IMR-90 (cell line): Measurements from ENCODE around the gene ZNF358. TPM values are rescaled to one million over a fixed set of nuclear protein-coding genes. Genes with fewer than 3 reads are reported as not detected.

Experiments used
- ATAC-seq: fragments of 200-7000 bp; cut with Tn5 transposase; 2 replicates; pipeline ENCODE4 v1.9.1; 2020; ENCODE audit warnings: low read depth, mild to moderate bottlenecking, moderate library complexity
- BruUV-seq: library from RNA; stranded (reverse); fragments of 400-500 nt; replicated peaks from 2 replicates; lab custom pipeline; 2021; lab: Mats Ljungman, UMichigan
- CTCF ChIA-PET: fragments of 300-600 bp; formaldehyde crosslinking; extraction: SDS; loops from one replicate; lab custom pipeline; 2021; ENCODE audit warnings: antibody characterized with exemption; lab: Yijun Ruan, JAX
- POLR2A ChIA-PET: fragments of 300-600 bp; sonication (Branson Sonifier 250); formaldehyde crosslinking; loops from one replicate; lab custom pipeline; 2022; ENCODE audit warnings: antibody characterized with exemption; ENCODE audit not compliant: unreplicated experiment; lab: Charles Lee
- DNase-seq: peaks from one replicate; pipeline ENCODE4 v3.0.0; 2013
- H2AFZ ChIP-seq: replicated peaks from 2 replicates; pipeline ENCODE3; 2013; ENCODE audit warnings: low read length, mild to moderate bottlenecking; ENCODE audit not compliant: poor library complexity
- H2AK5ac ChIP-seq: 2 replicates; pipeline ENCODE4 v1.6.1; 2013; ENCODE audit warnings: low read depth, low read length, inconsistent platforms
- H2AK9ac ChIP-seq: replicated peaks from 2 replicates; pipeline ENCODE3; 2013; ENCODE audit warnings: mild to moderate bottlenecking, low read depth, low read length, moderate library complexity; ENCODE audit not compliant: poor library complexity
- H2BK120ac ChIP-seq: 2 replicates; pipeline ENCODE4 v1.6.1; 2013; ENCODE audit warnings: low read depth, low read length, inconsistent platforms
- H2BK15ac ChIP-seq: 3 replicates; pipeline ENCODE4 v1.6.1; 2013; ENCODE audit warnings: low read depth, low read length, inconsistent platforms
- H2BK20ac ChIP-seq: 2 replicates; pipeline ENCODE4 v1.6.1; 2013; ENCODE audit warnings: low read depth, mild to moderate bottlenecking, inconsistent platforms, low read length, moderate library complexity
- H2BK5ac ChIP-seq: 2 replicates; pipeline ENCODE4 v1.6.1; 2013; ENCODE audit warnings: mild to moderate bottlenecking, low read depth, low read length, inconsistent platforms; ENCODE audit not compliant: poor library complexity, severe bottlenecking
- H3K14ac ChIP-seq: replicated peaks from 2 replicates; pipeline ENCODE4 v1.6.1; 2013; ENCODE audit warnings: low read depth, low read length, inconsistent platforms
- H3K18ac ChIP-seq: 2 replicates; pipeline ENCODE4 v1.6.1; 2013; ENCODE audit warnings: low read depth, low read length, control low read depth
- H3K23ac ChIP-seq: 2 replicates; pipeline ENCODE4 v1.6.1; 2013; ENCODE audit warnings: low read depth, low read length, inconsistent platforms
- H3K27ac ChIP-seq: 2 replicates; pipeline ENCODE4 v1.5.1; 2013; ENCODE audit warnings: mild to moderate bottlenecking, control low read depth, low read length; ENCODE audit not compliant: insufficient read depth
- H3K27me3 ChIP-seq: 2 replicates; pipeline ENCODE4 v1.6.1; 2013; ENCODE audit warnings: low read length; ENCODE audit not compliant: control insufficient read depth, insufficient read depth
- H3K36me3 ChIP-seq: 2 replicates; pipeline ENCODE4 v1.6.1; 2013; ENCODE audit warnings: low read length, mixed read lengths; ENCODE audit not compliant: control insufficient read depth, insufficient read depth
- H3K4ac ChIP-seq: 2 replicates; pipeline ENCODE4 v1.6.1; 2013; ENCODE audit warnings: low read depth, low read length, inconsistent platforms
- H3K4me1 ChIP-seq: 2 replicates; pipeline ENCODE4 v1.6.1; 2013; ENCODE audit warnings: low read length, mixed read lengths; ENCODE audit not compliant: control insufficient read depth, insufficient read depth
- H3K4me2 ChIP-seq: 2 replicates; pipeline ENCODE4 v1.6.1; 2013; ENCODE audit warnings: low read depth, mild to moderate bottlenecking, control low read depth, low read length, moderate library complexity
- H3K4me3 ChIP-seq: 2 replicates; pipeline ENCODE4 v1.5.1; 2013; ENCODE audit warnings: low read depth, mild to moderate bottlenecking, control low read depth, low read length, moderate library complexity; ENCODE audit not compliant: insufficient read depth
- H3K56ac ChIP-seq: 2 replicates; pipeline ENCODE4 v1.6.1; 2013; ENCODE audit warnings: low read length, inconsistent platforms; ENCODE audit not compliant: insufficient read depth; ENCODE audit errors: extremely low read depth
- H3K79me1 ChIP-seq, 2 experiments: 2 replicates each; pipeline ENCODE4 v1.6.1; 2013; ENCODE audit warnings: low read length in 2 of 2, inconsistent platforms in 1 of 2, low read depth in 1 of 2
- H3K9ac ChIP-seq: 2 replicates; pipeline ENCODE4 v1.6.1; 2013; ENCODE audit warnings: low read depth, low read length, control low read depth
- H3K9me1 ChIP-seq: 2 replicates; pipeline ENCODE4 v1.6.1; 2013; ENCODE audit warnings: low read length, inconsistent platforms; ENCODE audit not compliant: insufficient read depth
- H3K9me3 ChIP-seq: 2 replicates; pipeline ENCODE4 v1.6.1; 2013; ENCODE audit warnings: low read length; ENCODE audit not compliant: control insufficient read depth, insufficient read depth
- H4K20me1 ChIP-seq: 2 replicates; pipeline ENCODE4 v1.6.1; 2013; ENCODE audit warnings: low read length, inconsistent platforms; ENCODE audit not compliant: insufficient read depth
- H4K5ac ChIP-seq: 2 replicates; pipeline ENCODE4 v1.6.1; 2013; ENCODE audit warnings: mild to moderate bottlenecking, low read depth, low read length, control low read depth
- H4K8ac ChIP-seq, 2 experiments: 2 replicates each; pipeline ENCODE4 v1.6.1; 2013; ENCODE audit warnings: low read depth in 2 of 2, low read length in 2 of 2, control low read depth in 1 of 2, inconsistent platforms in 1 of 2
- H4K91ac ChIP-seq: 2 replicates; pipeline ENCODE4 v1.6.1; 2013; ENCODE audit warnings: low read depth, low read length, inconsistent platforms; ENCODE audit not compliant: insufficient read depth
- BHLHE40 ChIP-seq: fragments of 150-350 bp; IDR thresholded peaks from 2 replicates; pipeline ENCODE4 v1.6.1; 2016; ENCODE audit warnings: mild to moderate bottlenecking, low read depth, low read length
- CEBPB ChIP-seq: IDR thresholded peaks from 2 replicates; pipeline ENCODE4 v1.6.1; 2012; ENCODE audit warnings: low read depth, low read length, improper control_type of control experiment
- CHD1 ChIP-seq: IDR thresholded peaks from 2 replicates; pipeline ENCODE4 v1.6.1; 2012; ENCODE audit warnings: low read depth, low read length, improper control_type of control experiment
- MAFK ChIP-seq: IDR thresholded peaks from 2 replicates; pipeline ENCODE4 v1.6.1; 2012; ENCODE audit warnings: low read depth, low read length, improper control_type of control experiment
- MAZ ChIP-seq: IDR thresholded peaks from 2 replicates; pipeline ENCODE4 v1.6.1; 2012; ENCODE audit warnings: low read depth, mild to moderate bottlenecking, low read length, improper control_type of control experiment, moderate library complexity, borderline replicate concordance
- MXI1 ChIP-seq: IDR thresholded peaks from 2 replicates; pipeline ENCODE4 v1.6.1; 2012; ENCODE audit warnings: low read depth, mild to moderate bottlenecking, low read length, moderate library complexity, borderline replicate concordance
- NFE2L2 ChIP-seq: fragments of 150-350 bp; IDR thresholded peaks from 2 replicates; pipeline ENCODE4 v1.6.1; 2016; ENCODE audit warnings: low read depth, mild to moderate bottlenecking, low read length
- POLR2A ChIP-seq: IDR thresholded peaks from 2 replicates; pipeline ENCODE4 v1.6.1; 2012; ENCODE audit warnings: mild to moderate bottlenecking, low read depth, low read length
- RAD21 ChIP-seq: IDR thresholded peaks from 2 replicates; pipeline ENCODE4 v1.6.1; 2012; ENCODE audit warnings: low read length, improper control_type of control experiment
- RCOR1 ChIP-seq: IDR thresholded peaks from 2 replicates; pipeline ENCODE4 v1.6.1; 2012; ENCODE audit warnings: mild to moderate bottlenecking, low read length, improper control_type of control experiment; ENCODE audit not compliant: insufficient replicate concordance
- RFX5 ChIP-seq: IDR thresholded peaks from 2 replicates; pipeline ENCODE4 v1.8.0; 2012; ENCODE audit warnings: low read depth, mild to moderate bottlenecking, low read length, moderate library complexity
- SMC3 ChIP-seq: fragments of 150-350 bp; IDR thresholded peaks from 2 replicates; pipeline ENCODE4 v1.6.1; 2016; ENCODE audit warnings: low read depth, mild to moderate bottlenecking, antibody characterized with exemption, low read length, moderate library complexity
- WGBS, 2 experiments: methylation state at CpG; one replicate each; pipeline versions ENCODE4 v1.1.5 to v1.1.7; 2013; ENCODE audit warnings: missing lambda C conversion rate in 2 of 2; ENCODE audit not compliant: insufficient read length in 1 of 2; ENCODE audit errors: extremely low coverage in 2 of 2; 5-methylcytosine and 5-hydroxymethylcytosine counted together
- dilution Hi-C: fragments of 300-500 bp; cut with HindIII; formaldehyde crosslinking; loops from one replicate; pipeline ENCODE4 v1.14.3; 2018; ENCODE audit warnings: low sequenced_read_pairs; ENCODE audit not compliant: unreplicated experiment
- in situ Hi-C: fragments of 300-500 bp; cut with MboI; formaldehyde crosslinking; loops from 3 replicates; pipeline ENCODE4 v1.14.3; 2019; ENCODE audit warnings: low sequenced_read_pairs, inconsistent platforms, mixed read lengths
- intact Hi-C: fragments of 100-400 bp; cut with micrococcal nuclease; formaldehyde crosslinking; loops from 2 replicates; pipeline ENCODE4 v1.10.0; 2022
- polyA plus RNA-seq, 3 experiments: library from polyadenylated mRNA; depleted of rRNA; stranded (reverse); fragments of >200 nt; gene quantifications; 2 replicates each; pipeline ENCODE4 v1.2.3, GENCODE V29; 2012; ENCODE audit warnings: low replicate concordance in 1 of 3
- total RNA-seq: library from RNA; depleted of rRNA; stranded (reverse); fragments of >200 nt; gene quantifications from 2 replicates; pipeline ENCODE4 v1.2.3, GENCODE V29; 2012
- TF ChIP-seq, protein P1 (sequence below): fragments of 150-350 bp; IDR thresholded peaks from 2 replicates; pipeline ENCODE4 v1.6.1; 2016; ENCODE audit warnings: low read depth, mild to moderate bottlenecking, low read length, moderate library complexity, borderline replicate concordance
- TF ChIP-seq, protein P2 (sequence below): fragments of 150-350 bp; IDR thresholded peaks from 2 replicates; pipeline ENCODE4 v1.6.1; 2017; ENCODE audit warnings: mild to moderate bottlenecking, antibody characterized with exemption, low read length, low read depth
- TF ChIP-seq, protein P3 (sequence below): conservative IDR thresholded peaks from 2 replicates; pipeline ENCODE4 v1.5.1; 2012; ENCODE audit warnings: mild to moderate bottlenecking, low read depth, low read length, improper control_type of control experiment

Gene ZNF358
- total and polyA plus RNA-seq, 2 of the 4 experiments (the other 2 are of a cell fraction), result 5.4 to 30.7 TPM

DNA sequence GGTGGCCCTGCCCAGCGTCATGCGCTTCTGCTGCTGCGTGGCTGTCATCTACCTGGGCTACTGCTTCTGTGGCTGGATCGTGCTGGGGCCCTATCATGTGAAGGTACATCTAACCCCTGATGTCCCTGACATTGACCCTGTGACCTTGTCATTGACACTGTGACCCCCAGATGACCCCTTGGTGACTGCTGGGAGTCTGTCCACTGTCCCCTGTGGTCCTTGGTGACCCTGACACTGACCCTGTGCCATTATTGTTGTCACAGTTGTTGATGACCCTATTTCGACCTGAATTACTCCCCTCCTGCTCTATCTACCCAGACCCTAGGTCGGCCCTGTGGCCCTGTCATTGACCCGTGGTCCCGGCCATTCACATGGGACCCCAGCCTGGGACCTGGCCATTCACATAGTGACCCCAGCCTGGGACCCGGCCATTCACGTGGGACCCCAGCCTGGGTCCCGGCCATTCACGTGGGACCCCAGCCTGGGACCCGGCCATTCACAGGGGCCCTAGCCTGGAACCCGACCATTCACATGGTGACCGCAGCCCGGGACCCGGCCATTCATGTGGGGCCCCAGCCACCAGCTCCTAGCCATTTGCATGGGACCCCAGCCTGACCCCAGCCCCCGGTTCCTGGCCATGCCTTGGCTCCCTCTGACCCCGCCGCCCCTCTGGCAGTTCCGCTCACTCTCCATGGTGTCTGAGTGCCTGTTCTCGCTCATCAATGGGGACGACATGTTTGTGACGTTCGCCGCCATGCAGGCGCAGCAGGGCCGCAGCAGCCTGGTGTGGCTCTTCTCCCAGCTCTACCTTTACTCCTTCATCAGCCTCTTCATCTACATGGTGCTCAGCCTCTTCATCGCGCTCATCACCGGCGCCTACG lies 13.9 kb downstream of the ZNF358 start:
- H2AK5ac ChIP-seq, result no peak overlapping the region
- TF ChIP-seq, protein P1, sequence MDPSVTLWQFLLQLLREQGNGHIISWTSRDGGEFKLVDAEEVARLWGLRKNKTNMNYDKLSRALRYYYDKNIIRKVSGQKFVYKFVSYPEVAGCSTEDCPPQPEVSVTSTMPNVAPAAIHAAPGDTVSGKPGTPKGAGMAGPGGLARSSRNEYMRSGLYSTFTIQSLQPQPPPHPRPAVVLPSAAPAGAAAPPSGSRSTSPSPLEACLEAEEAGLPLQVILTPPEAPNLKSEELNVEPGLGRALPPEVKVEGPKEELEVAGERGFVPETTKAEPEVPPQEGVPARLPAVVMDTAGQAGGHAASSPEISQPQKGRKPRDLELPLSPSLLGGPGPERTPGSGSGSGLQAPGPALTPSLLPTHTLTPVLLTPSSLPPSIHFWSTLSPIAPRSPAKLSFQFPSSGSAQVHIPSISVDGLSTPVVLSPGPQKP, result no peak
- TF ChIP-seq MAFK, result no peak
- no peak for TF ChIP-seq CEBPB
- TF ChIP-seq MAZ, result no peak
- no peak for TF ChIP-seq POLR2A
- no peak for TF ChIP-seq RFX5
- TF ChIP-seq, protein P2, sequence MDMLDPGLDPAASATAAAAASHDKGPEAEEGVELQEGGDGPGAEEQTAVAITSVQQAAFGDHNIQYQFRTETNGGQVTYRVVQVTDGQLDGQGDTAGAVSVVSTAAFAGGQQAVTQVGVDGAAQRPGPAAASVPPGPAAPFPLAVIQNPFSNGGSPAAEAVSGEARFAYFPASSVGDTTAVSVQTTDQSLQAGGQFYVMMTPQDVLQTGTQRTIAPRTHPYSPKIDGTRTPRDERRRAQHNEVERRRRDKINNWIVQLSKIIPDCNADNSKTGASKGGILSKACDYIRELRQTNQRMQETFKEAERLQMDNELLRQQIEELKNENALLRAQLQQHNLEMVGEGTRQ, result no peak
- TF ChIP-seq SMC3, result no peak
- no peak for TF ChIP-seq MXI1
- no peak for TF ChIP-seq NFE2L2
- TF ChIP-seq, protein P3, sequence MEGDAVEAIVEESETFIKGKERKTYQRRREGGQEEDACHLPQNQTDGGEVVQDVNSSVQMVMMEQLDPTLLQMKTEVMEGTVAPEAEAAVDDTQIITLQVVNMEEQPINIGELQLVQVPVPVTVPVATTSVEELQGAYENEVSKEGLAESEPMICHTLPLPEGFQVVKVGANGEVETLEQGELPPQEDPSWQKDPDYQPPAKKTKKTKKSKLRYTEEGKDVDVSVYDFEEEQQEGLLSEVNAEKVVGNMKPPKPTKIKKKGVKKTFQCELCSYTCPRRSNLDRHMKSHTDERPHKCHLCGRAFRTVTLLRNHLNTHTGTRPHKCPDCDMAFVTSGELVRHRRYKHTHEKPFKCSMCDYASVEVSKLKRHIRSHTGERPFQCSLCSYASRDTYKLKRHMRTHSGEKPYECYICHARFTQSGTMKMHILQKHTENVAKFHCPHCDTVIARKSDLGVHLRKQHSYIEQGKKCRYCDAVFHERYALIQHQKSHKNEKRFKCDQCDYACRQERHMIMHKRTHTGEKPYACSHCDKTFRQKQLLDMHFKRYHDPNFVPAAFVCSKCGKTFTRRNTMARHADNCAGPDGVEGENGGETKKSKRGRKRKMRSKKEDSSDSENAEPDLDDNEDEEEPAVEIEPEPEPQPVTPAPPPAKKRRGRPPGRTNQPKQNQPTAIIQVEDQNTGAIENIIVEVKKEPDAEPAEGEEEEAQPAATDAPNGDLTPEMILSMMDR, result no peak
- TF ChIP-seq BHLHE40, result no peak
- no peak for TF ChIP-seq RAD21
- TF ChIP-seq CHD1, result no peak
- no peak for TF ChIP-seq RCOR1

More for the DNA sequence above, 13.9 kb downstream of the ZNF358 start:
- Histone ChIP-seq H4K5ac (no peak overlapping the region), H3K36me3 (peaks cover 15% of the 10 kb centered on the region), H4K8ac (no peak overlapping the region), H4K20me1 (no peaks in the 10 kb centered on the region), H3K4me1 (peaks cover 8% of the 10 kb centered on the region), H3K23ac (no peak overlapping the region), H2BK15ac (no peak overlapping the region), H4K91ac (no peak overlapping the region), H3K18ac (no peak overlapping the region), H3K56ac (no peak overlapping the region), H2AFZ (no peak overlapping the region), H3K4me2 (no peak overlapping the region), H2BK20ac (no peak overlapping the region), H3K4ac (no peak overlapping the region), H3K9me3 (no peaks in the 10 kb centered on the region), H3K27ac (no peak overlapping the region), H3K27me3 (no peaks in the 10 kb centered on the region), H3K4me3 (no peak overlapping the region), H2BK120ac (no peak overlapping the region), H2AK9ac (peak overlapping the region; percentile 52), H3K9ac (no peak overlapping the region), H3K9me1 (peaks cover 4% of the 10 kb centered on the region), H3K14ac (no peak overlapping the region), H3K79me1 (peaks cover 0 to 5% of the 10 kb centered on the region in 2 experiments; a peak in 1 of 4 replicates), H2BK5ac (no peak overlapping the region)
- ATAC-seq, result no peak
- BruUV-seq, result no TSS peak
- DNase-seq, result no peak
- in situ Hi-C loops (no loop called here), dilution Hi-C loops (no loop called here), intact Hi-C loops (loop anchor here (5.0 kb wide), 1 partner anchor 133 kb away; no protein-coding TSS in a partner anchor)
- ChIA-PET POLR2A (no interaction called here), CTCF (no interaction called here)
- 94% methylated on average over 12 of the region's 33 CpGs; no CpG with 5 or more reads in 1 of the 2 experiments for WGBS, 2 experiments
